ENCODE results near the gene TAS2R38.
A peak's percentile ranks its signal among the peaks of the same experiment; 100 is the strongest.

TAS2R38 gene

GRCh38 chr7:141976524-141977245, 3.1 kb upstream of the TAS2R38 start:
- DNase-seq (ENCODE audit: low read depth in 2 of 3, low spot score in 1 of 3): no peak

DNA sequence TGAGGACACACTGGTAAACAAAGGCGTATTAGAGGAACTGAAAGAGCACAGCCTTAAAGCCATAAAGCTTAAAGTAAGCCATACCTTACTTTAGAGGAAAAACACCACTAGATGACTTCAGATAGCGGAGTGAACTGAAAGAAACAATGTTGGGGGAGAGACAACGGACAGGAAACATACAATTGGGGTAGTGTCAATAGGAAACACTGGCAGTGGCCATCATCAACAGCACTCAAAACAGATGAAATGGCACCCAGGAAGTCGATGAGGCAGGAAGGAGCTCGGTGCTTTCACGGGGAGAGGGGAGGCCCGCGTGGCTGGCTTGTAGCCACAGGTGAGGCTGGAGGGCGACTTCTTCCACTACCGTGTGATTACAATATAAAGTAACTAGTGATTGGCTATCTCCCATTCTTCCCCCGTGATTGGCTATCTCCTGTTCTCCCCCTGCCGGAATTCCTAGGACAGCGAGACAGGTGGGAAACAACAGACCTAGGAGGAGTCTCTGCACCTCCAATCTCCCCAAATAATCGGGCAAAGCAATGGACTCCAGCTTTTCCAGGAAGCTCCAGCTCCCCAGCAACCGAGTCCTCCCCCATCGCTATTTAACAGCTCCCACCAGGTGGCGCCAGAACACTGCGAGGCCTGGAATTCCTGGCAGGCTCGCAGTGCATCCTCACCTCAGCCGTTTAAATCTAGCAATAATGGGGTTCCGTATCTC, 2.4 kb upstream of the TAS2R38 start:
- DNase-seq (ENCODE audit: low read depth in 2 of 3, low spot score in 1 of 3): peak; percentile 50 to 77 (median 65)

DNA sequence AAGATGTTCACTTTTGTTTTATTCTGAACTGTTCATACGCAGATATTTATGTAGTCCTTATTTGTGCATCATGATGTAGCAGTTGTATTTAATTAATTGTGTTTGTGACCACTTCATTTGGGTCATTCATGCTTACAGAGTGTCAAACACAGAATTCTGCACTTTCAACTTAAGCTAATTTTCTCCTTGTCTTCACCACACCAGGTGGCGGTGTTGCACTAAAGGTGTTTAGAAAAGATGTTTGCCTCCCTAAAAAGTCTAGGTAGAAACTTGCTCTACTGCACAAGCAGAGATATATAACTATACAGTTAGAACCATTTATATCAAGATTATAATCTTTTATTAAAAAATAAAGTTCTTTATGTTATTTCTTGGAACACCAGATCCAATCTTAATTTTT, 1.3 kb upstream of the TAS2R38 start:
- no peak for DNase-seq (ENCODE audit: low read depth in 2 of 3, low spot score in 1 of 3)

DNA sequence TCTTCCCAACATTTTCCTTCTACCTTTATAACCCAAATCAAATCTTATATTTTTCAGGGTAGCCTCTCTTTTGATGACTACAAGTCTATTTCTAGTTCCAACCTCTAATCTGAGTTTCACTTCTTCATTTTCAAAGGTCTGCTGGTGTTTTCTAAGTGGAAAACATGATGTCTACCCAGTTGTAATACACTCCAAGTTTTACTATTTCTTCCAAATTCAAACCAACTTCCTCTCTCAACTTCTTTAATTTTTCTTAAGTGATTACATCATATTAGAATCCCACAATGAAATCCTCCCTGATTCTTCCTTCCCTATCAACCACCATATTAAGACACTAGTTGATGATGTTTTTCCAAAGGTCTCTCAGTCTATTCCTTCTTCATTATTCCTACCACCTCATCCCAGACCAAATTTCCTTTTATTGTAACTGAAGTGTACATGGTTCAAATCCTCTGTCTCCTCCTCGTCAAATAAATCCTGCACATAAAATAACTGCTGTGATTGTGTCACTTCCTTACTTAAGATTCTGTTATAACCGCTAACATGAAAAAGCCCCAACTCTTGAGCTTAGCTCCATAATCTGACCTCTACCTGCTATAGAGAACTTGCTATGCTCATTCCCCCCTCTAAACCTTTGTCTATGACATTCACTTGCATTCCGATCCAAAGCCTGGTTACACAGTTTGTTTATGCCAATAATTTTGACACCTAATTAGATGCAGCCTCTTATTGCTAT, 12.7 kb downstream of the TAS2R38 start:
- no peak for DNase-seq (ENCODE audit: low read depth in 2 of 3, low spot score in 1 of 3)

- no peak for DNase-seq (ENCODE audit: low read depth in 2 of 3, low spot score in 1 of 3)
These were observed 17.5 kb downstream of the TAS2R38 start for GRCh38 chr7:141956084-141956483.

- DNase-seq (ENCODE audit: low read depth in 2 of 3, low spot score in 1 of 3): no peak
These were observed 19.2 kb downstream of the TAS2R38 start for GRCh38 chr7:141954334-141954733.

DNA sequence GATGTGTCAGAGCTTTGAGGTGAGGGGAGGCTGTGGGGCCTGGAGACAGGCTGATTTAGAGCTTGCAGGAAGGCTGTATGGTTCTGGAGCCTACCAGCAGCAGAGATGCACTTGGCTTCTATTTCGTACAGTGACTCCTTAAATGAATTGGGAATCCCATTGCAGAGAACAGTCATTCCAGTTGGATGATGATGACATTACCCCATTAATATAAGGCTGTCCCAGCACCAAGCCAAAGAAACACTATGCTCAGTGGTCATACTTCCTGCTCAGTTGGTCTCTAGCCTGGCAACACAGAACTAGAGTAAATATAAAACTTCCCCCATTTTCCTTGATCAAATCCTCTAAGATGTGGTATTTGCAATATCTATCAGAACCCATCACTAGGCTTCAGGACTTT, 21.1 kb downstream of the TAS2R38 start:
- no peak for DNase-seq (ENCODE audit: low read depth in 2 of 3, low spot score in 1 of 3)

DNA sequence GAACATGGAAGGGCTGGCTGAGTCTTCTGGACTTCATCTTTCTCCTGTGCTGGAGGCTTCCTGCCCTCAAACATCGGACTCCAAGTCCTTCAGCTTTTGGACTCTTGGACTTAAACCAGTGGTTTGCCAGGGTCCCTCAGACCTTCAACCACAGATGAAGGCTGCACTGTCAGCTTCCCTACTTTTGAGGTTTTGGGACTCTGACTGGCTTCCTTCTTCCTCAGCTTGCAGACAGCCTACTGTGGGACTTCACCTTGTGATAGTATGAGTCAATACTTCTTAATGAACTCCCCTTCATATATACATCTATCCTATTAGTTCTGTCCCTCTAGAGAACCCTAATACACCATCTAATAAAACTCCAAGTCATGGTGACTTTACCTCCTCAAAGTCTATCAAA, 22.8 kb downstream of the TAS2R38 start:
- DNase-seq (ENCODE audit: low read depth in 2 of 3, low spot score in 1 of 3): no peak

DNA sequence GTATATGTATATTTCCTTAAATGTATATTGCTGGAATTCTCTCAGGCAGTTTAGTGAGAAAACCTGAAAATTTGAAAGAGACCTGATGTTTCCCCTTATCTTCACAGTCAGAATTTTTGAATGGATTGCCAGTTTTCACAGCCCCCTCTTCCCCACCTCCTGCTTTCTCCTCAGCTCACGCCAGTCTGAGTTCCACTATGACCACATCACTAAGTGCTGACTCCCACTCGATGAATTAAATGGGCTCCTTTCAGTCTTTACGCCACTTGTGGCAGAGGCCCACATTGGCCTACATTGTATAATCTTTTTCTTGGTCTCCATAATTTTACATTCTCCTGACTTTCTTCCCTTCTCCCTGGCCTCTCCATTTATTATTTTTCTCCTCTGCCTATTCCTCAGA, 23.7 kb downstream of the TAS2R38 start:
- no peak for DNase-seq (ENCODE audit: low read depth in 2 of 3, low spot score in 1 of 3)

DNA sequence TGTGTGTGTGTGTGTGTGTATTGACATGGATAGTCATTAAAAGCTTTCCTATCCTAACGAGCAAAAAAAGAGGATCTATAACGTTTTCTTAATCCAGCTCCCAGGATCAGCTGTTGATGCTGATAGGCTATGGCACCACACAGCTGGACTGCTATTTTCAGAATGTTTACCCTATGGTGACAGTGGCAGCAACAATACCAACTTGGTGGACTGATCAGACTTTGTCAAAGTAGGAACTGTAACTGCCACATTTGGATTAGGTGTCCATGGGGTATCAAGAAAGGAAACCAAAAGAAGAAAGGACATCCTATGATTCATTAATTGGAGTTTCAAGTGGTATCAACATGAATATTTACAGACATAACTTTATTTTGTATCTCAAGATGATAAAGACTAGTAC, 24.1 kb downstream of the TAS2R38 start:
- no peak for DNase-seq (ENCODE audit: low read depth in 2 of 3, low spot score in 1 of 3)

DNA sequence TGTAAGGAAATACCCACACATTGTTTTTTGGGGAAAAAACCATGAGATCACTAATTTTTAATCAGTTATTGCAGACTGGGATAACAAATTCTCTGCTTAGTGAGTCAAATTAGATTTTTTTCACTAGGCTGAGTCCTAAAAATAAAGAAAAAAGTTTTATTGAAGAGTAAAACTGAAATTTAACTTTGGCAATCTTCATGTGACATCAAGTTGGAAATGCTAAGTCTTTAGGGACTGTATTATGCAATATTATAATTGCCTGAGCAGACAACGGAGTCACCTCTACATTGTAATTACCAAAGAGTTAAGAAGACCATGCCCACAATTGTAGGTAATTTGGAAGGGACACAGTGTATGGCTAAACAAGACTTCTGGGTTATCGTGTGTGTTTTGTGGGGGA, 24.6 kb downstream of the TAS2R38 start:
- DNase-seq (ENCODE audit: low read depth in 2 of 3, low spot score in 1 of 3): no peak

DNA sequence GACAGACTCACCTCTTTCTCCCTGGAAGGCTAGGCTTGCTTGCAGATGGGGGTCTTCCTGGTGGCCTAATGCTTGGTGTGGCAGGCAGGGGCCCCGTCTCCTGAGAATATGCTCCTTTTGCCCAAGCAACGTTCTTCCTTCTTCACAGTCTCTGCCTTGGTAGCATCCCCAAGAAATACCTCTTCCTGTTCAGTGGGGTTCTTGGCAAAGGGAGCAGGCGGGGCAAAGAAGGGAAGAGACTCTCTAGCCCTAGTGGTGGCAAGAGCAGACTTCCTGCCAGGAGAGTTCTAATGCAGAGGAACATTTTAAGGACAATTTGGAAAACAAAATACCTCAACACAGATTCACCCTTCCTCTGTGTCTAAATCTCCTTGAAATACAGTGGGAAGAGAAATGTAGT, 26.8 kb downstream of the TAS2R38 start, which contains the start of gene CLEC5A:
Gene CLEC5A (minus strand): TSS at position 179 of the 400 bp plus-strand sequence. CDS start 682 bp downstream, outside the sequence.
- no peak for DNase-seq (ENCODE audit: low read depth in 2 of 3, low spot score in 1 of 3)

DNA sequence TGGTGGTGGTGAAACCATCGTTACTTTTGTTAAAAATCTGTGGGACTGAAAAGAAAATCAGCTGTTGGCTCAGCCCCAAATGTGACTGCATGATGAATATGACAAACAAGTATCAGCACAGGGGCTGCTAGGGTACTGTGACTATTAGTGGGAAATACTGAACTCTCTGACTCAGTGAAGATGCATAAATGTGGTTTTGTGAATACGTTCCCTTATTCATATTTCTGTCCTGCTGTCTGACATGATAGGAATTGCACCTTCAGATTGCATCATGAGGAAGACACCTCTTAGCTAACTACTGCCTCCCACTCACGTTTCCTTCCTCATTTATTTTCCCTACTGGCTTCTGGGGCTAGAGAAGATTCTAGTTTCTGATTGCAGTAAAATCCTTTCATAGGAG, 28.2 kb downstream of the TAS2R38 start:
- DNase-seq (ENCODE audit: low read depth in 2 of 3, low spot score in 1 of 3): no peak

DNA sequence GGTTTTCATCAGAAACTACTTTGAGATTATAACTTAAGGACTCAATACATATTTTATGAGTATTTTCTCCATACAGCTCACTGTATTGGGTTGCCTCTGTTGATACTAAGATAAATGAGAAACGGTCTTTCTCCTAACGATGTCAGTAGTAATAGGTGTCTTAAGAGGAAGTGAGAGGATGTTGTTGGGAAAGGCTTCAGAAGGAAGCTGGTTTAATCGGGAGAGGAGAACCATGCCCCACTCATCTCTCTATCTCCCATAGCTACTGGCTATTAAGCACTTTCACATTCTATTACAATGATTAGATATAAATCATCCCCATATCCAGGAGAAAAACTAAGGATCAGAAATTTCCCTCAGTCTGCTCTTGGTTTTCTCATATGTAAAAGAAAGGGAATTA, 28.8 kb downstream of the TAS2R38 start:
- DNase-seq (ENCODE audit: low read depth in 2 of 3, low spot score in 1 of 3): no peak

DNA sequence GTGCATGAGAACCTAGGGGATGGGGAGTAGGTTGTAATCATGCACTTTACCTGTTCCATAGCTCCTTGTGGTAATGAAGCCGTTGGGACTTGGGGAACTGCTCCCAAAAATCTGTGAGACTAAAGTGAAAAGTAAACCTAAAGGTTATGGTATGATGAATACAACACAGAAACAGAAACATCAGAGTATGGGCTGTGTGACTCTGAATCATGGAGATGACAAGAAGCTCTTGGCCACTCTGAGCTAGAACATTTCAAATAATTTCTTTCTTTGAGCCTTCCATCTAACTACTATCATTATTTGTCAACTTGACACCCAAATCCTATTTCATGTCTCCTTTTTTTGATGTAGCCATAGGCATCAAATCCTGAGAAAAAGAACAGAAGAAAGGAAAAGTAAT, 29.7 kb downstream of the TAS2R38 start:
- DNase-seq (ENCODE audit: low read depth in 2 of 3, low spot score in 1 of 3): no peak

DNA sequence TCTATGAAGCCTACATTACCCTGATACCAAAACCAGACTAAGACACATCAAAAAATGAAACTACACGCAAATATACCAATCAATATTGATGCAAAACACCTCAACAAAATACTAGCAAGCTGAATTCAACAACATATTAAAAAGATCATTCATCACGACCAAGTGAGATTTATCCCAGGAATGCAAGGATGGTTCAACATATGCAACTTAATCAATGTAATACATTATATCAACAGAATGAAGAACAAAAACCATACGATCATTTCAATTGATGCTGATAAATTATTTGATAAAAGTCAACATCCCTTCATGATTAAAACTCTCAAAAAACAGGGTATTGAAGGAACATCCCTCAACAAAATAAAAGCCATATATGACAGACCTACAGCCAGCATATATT, 32.5 kb downstream of the TAS2R38 start:
- DNase-seq (ENCODE audit: low read depth in 2 of 3, low spot score in 1 of 3): no peak

- no peak for DNase-seq (ENCODE audit: low read depth in 2 of 3, low spot score in 1 of 3)
These were observed 43.4 kb downstream of the TAS2R38 start for GRCh38 chr7:141930211-141930610.

GRCh38 chr7:141928845-141929195, 44.8 kb downstream of the TAS2R38 start:
- no peak for DNase-seq (ENCODE audit: low read depth in 2 of 3, low spot score in 1 of 3)

DNA sequence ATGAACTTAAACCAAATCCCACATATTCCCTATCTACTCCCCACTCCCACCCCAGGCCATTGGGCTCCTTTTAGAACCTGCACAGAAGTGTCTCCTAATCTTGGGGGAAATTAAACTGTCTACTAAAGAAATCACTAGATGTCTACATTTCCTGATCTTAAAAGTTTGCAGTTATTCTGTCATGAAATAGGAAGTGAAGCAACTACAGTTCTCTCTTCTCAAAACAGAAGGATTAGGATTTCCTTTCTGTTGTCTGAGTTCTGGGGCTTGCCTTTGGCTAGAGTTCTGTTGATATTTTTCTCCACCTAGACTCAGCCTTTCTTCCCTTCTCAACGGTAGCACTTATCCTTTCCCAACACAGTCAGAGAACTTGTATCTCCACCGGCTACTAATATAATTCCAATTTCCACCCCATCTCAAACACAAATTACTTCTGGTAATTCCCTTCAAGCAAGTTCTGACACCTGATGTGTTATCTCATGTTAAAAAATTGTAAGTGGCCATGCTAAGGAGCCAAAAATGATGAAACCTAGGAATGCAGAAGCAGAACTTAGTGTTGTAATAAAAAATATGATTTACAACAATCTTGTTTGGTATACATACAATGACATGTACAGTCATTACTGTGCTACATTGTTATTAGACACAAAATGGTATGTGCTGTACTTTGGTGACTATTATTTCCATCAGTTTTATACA, 45.3 kb downstream of the TAS2R38 start:
- DNase-seq (ENCODE audit: low read depth in 2 of 3, low spot score in 1 of 3): no peak
